CD4-positive, alpha-beta T cell treated with Interferon gamma for 1 hour (primary cell): ENCODE measurements around the gene PLEKHG4B.

ENCODE experiments used
- DNase-seq: peaks from one replicate; pipeline ENCODE4 v3.0.0-alpha.2; 2020

Gene PLEKHG4B

DNA sequence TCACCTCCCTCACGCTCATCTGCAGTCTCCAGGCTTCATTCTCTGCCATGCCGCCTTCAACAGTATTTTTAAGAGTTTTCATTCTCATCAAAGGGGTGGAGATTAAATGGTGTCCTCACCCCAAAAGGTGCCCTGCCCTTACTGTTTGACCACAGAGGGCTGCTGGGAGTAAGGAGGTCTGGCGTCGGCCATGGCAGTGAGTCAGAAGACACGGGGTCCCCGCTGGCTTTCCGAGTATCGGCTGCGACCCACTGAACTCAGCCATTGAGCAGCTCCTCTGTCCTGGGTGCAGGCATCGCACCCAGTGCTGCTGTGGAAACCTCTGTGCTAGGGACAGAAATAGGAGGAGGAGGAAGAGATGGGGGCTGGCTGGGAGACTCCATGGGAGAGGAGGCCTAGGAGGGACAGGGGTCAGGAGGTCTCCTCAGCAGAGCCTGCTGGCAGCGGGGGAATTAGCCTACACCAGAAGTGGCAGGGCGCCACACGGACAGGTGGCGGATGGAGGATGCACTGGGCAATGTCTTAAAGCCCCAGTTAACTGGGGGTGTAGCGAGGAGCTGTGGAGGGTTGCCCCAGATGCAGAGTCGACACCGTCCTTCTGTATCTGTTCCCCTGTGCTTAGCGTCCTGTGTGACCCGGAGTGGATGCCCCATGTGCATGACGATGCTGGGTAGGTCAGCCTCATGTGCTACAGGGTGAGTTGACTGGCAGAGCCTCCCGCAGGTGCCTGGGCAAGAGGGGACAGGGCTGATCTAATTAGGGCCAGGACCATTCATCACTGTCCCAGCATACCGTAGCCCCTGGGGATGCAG, 15.4 kb upstream of the PLEKHG4B start:
- no peak for DNase-seq

DNA sequence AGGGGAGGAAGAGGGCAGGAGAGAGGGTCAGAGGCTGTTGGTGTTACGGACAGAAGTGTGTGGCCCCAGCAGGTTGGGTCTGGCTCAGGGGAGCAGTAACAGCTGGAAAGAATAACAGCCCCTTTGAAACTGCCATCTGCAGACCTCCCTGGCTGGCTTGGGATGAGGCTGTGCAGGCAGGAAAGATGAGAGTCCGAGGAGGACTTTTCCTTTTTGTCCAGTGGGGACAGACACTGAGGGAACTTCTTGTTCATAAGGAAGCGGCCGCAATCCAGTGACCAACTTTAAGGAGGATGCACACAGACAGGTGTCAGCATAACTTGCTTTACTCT, 14.8 kb upstream of the PLEKHG4B start:
- DNase-seq = no peak

DNA sequence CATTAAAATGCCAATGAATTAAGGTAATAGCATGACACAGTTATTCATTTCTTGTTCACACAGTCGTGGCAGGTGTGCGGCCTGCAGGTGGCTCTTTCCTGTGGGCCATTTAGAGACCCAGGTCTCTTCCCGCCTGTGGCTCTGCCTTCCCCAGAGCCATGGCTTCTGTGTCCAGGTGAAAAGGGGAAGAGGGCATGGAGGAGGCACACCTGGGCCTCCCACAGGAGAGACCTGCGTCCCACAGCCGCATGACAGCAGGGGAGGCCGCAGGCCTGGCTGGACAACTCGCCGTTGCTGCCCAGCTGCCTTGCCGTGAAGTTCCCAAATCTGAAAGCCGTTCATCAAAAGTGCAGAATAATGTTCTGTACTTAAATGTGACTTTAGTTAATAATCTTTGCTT, 14.4 kb upstream of the PLEKHG4B start:
- DNase-seq = no peak

DNA sequence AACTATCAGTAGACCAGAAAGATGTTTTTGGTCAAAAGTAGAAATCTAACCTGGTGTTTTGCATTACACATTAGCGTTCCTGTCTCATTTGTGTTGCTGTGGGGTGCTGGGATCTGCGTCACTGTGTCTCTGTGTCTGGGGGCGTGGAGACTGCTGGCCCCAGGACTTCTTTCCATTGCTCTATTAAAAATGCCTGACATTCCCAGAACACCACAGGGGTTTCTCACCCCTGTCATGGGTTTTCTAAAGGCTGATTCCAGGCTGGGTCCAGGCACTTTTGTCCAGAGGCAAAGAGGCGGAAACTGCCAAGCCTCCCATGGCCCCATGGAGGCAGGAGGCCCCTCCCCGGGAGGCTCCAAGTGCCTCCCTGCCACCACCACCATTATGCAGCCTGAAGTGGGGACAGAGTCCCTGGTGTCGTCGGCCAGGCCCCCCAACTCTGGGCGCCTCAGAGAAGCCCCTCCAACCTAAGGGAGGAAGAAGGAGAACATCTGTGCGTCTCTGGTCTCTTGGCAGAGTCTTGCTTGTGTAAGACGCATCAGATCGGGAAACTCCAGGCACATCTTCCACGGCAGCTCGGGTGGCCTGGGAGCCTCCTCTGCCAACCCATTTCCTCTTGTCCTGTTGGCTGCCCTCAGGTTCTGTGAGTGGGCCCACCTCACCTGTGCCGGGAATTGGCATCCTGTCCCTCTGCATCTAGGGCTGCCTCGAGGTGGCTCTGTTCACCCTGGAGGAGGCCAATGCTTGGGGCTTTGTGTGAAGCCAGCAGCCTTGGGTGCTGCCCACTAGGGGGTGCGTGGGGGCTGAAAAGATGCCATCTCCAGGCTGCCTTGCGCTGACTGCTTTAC, 13.8 kb upstream of the PLEKHG4B start:
- DNase-seq = no peak

DNA sequence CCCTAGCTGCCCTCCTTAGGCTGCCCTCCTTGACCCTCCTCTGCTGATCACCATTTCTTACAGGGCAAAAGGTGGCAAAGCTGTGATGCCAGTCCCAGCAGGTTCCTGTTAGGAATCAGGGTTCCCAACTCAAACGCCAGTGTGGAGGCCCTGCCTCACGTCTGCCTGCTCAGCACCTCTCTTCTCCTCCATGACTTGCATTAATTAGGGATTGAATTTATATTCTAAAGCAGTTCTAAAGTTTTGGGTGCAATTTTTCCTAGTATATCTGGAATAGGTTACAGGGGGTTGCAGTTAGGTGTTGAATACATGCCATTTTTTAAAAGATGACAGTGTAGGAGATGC, 13.2 kb upstream of the PLEKHG4B start:
- no peak for DNase-seq

DNA sequence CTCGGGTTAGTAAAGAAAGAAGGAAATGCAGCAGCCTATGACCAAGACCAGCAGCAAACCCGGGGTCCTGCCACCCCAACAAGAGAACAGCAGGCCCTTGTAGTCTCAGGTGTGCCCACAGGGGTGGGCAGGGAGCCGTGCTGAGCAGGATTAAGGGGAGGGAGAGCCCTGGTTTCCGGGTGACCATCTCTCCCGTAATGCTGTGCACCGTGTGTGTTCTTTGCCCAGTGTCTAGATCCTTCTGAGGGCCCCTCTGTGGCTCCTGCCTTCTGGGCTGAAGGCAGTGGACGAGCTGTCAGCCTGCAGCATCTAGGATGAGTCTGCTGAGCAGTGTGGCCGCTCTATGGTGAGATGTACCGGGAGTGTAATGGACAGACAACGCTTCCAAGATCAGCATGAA, 12.7 kb upstream of the PLEKHG4B start:
- no peak for DNase-seq

DNA sequence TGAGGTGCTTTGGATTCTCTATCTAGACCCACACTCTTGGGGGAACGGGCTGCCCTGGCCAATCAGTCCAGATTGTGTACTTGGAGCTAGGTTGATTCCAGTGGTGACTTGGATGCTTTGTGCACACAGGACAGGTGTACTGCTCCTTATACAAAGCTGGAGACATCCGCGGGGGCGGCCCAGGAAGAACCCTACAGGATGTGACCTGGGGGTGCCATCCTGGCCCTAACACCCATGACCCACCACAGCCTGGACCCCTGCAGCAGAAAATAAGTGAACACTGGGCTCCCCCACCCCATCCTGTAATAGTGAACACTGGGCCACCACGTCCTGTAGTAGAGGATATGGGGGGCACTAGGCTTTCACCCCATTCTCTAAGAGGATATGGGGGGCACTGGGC, 12.1 kb upstream of the PLEKHG4B start:
- DNase-seq = no peak

DNA sequence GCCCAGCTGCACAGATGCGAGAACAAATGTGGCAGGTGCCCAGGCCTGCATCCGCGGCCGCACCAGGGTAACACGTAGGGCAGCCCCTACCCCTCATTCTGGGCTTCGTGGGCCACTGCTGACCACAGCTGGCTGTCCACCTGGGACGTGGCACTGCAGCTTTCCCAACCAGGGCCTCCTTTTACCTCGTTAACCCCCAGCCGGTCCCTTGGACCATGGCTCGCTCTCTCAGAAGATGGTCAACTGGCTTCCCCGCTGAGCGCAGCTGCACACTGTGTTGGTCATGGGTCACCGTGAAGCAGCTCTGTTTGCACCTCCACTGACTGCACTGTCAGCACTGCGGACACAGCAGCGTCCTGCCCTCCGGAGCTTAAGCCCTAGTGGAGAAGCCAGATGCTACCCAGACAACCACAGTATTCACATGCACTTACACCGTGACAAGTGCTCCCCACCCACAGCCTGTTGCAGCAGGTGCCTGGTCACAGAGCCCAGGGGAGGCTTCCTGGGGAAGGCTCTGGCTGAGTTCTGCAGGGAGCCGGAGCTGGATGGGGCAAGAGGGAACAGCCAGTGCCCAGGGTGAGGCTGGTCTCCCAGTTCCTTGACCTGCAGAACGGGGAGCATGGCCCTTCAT, 10.5 kb upstream of the PLEKHG4B start:
- DNase-seq = no peak

DNA sequence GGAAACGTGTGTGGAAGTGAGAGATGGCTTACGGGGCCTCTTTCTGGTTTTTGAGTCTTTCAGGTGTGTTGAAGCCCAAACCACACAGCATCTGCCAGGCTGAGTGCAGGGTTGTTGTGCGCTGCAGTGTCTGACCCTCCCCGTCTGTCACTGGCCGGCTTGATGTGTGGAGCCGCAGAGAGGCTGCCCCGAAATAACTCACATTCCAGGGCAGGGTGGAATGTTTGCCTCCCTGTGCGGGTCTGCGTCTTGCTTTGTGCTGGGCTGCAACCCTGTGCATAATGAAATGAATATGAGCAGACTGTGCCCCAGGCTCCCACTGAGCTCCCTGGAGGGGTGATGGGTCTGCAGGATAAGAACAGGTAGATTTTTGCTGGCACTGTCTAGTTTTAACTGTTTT, 9.9 kb upstream of the PLEKHG4B start:
- DNase-seq = no peak

DNA sequence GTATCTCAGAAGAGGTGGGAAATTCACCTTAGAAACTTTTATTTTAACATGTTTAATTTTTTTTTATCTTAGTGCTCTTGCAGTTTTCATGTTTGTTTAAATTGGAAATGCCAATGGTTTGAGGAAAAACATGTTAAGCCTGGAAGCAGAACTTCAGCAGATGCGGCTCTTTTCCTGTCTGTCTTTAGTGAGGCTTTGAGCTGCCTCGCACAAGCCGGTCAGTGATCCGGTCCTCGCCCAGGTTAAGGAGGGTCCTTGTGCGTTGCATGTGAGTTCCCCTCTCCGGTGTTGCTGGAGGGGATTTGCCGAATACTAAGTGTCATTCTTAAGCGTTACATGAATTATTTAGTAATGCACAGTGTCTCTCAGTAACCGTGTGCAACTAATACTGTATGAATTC, 9.4 kb upstream of the PLEKHG4B start:
- DNase-seq = no peak

DNA sequence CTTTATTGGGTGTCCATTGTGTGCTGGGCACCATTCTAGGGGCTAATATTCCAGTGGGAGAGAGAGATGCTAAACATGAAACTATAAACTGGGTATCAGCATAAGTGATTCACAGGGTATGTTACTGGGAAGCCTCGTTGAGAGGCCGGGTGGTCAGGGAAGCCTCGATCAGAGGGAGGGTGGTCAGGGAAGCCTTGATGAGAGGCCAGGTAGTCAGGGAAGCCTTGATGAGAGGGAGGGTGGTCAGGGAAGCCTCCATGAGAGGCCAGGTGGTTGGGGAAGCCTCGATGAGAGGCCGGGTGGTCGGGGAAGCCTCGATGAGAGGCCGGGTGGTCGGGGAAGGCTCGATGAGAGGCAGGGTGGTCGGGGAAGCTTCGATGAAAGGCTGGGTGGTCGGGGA, 8.9 kb upstream of the PLEKHG4B start:
- DNase-seq = no peak

DNA sequence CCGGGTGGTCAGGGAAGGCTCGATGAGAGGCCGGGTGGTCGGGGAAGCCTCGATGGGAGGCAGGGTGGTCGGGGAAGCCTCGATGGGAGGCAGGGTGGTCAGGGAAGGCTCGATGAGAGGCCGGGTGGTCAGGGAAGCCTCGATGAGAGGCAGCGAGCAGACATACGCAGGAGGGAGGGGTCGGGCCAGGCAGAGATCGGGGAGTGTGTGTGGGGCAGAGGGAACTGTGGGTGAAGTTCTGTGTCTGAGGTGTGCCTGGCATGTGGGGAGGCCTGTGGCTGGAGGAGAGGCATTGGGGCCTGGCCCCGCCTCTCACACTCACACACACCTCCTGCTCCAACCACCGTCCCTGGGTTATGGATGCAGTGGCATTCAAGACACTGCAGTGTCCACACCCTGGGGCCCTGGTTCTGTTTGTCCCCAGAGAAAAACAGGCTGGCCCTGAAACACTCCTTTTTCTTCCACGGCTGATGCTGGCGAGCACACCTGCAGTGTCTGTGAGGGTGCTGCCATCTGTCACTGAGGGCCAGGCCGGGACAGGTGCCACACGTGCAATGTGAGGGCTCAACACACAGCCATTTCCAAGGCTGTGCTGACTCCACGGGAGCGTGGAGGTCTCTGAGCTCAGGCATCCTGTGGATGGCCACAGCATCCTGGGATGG, 6.5 kb upstream of the PLEKHG4B start:
- no peak for DNase-seq

DNA sequence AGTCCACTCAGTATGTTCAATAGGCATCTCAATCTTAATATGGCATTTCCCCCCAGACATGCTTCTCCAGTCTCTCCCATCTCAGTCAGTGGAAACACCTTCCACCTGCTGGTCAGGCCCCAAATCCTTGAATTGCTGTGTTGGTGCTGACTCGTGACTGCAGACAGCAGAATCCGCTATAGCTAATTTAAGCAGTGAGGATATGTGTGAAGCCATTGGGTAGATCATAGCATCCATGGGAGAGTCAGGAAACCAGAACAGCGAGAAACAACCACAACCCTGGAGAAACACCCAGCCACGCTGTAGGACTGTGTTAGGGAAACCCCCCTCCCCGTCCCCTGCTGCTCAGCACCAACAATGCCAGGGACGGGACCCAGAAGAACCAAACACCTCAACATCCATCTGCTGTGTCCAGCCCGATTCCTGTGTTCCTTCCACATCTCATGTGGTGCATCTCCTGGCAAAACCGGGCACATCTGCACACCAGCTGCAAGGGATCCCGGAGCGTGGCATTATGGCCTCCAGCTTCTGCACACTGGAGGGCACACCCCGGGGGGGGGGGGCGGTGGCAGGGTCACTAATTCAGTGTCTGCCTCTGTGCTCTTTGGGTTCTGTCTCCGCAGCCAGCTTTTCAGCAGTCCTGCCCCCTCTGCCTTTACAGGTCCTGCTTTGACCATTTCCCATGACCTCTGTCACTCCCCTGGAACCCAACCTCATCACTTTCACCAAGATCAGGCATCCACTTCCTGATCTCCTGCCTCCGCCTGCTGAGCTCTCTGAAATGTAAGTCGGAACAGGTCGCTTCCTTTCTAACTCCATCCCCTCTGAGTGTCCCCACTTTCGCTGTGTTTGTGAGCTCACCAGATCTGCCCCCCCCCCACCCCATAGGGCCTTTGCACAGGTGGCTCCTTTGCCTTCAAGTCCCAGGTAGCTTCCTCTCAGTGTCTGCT, 2.4 kb upstream of the PLEKHG4B start:
- no peak for DNase-seq

DNA sequence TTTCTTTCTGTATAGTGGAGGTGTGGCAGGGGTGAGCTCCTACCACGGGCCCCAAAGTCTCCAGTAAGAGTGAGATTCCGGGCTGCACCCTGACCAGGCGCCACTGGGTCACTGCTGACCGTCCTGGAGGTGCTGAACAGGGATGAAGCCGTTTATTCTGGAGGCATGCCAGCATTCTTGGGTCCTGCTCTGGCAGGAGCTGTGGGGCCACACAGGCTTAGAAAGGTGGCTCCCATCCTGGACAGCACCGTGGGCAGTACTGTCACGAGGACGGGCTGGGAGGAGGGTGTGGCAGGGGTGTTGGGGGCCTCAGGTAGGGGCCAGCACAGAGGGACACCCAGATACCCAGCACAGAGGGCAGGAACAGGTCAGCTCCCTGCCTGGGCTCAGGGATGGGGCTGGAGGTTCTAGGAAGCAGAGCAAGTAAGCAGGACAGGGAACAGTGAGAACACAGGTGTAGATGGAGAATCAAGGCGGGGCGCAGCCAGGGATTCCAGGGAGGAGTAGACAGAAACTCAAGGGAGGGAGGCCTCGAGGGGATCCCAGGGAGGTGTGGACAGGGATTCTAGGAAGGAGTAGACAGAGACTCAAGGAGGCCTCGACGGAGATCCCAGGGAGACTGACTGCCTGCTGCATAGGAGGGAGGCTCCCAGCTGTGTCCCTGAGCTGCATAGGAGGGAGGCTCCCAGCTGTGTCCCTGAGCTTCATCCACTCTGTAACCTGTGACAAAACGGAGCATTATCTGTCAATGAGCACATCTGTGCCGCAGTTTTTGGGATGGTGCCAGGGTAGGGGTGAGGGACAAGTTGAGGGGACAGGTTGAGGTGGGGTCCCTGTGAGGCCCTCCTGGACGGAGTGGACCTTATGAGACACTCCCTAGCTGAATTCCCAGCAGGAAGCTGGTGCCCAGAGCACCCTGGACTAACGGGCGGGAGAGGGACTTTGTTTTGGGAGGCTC, 1.1 kb upstream of the PLEKHG4B start:
- no peak for DNase-seq

DNA sequence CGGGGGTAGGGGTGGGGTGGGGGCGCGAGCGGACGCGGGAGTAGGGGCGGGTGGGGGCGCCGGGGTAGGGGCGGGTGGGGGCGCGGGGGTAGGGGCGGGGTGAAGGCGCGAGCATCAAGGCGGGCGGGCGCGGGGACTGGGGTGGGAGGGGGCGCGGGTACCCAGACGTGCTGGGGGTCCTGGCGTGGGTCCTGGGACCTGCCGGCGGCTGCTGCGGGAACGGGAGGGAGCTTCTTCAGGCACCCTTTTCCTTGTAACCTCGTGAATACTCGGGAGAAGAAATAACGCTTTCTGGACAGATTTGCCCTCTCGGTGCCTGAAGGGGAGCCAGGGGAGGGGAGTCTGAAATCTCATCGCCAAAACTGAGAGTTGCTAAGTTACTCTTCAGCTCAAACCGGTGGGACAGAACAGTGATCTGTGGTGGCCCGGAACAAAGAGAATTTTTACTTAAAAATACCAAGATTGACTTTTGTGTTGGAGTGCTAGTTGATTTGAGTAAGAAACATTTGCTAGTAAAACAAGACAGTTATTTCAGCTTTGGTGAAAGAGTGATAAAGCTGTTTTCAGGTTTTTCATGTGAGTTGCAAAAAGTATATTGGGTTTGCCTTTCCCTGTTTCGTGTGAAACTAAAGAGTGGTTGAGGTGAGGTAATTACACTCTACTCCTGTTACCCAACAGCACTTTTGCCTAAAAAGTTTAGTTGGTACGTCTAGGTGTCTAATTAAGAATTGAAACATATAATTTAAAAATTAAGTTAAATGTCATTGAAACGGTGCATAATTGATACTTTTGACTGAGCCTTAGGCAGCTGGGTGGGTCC, 643 bp downstream of the PLEKHG4B start:
- DNase-seq = no peak

DNA sequence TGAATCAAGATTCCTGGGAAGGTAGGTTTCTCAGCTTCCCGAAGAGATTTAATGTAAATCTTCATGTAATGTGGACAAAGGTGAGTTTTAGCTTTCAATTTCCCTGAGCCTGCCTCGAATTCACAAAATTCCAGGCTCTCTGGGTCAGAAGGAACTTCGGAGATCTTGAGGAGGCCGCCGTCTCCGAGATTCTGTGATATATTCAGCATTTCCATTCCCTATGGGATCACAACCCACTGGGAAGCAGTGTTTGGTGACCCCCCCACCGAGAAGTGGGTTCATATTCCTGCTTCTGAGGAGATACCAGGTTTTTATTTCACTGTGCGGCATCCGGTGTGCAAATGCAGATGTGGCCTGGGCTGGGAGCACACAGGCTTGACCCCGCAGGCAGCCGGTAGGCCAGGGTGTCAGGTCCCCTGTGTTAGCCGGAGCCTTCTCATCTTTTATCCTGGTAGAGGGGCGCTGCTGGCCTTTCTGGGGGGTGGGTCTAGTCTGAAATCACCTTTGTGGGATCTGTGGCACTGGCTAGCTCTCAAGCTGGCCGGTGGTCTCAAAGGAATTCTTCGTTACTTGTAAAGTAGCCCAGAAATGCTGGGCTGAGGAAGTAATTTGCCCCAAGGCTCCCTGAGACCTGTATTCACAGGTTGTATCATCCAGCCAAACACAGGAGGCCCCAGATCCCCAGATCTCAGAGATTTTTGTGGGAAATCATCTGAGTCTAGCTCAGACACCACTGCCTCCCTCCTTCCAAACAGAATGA, 1.4 kb downstream of the PLEKHG4B start:
- DNase-seq = no peak

DNA sequence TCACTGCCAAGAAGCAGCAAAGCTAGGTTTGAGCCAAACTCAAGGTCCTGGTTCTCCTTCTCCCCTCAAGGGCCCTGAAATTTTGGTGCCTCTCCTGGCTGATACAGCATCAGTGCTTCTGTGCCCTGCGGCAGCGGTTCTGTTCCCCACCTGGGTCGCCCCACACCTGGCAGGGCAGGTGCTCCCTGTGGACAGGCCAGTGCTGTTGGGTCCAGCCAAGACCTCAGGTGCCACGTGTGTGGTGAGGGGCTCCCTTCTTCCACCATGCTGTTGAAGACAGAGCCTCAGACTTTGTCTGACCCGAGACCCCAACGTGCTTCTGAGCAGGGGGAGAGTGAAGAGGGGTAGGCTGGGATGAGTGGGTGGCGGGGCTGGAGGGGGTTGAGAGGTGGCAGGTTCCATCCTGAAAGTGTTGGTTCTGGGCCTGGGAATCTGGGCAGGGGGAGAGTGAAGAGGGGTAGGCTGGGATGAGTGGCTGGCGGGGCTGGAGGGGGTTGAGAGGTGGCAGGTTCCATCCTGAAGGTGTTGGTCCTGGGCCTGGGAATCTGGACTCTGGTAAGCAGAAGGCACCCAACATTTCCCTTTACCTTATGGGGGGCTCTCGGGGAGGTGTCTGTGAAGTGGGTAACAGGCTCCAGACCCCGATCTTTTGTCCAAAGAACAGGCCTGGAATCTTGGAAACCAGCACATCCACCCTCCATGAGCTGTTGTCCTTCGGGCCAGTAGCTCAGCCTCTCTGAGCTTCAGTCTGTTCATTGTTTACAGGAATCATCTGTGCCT, 2.3 kb downstream of the PLEKHG4B start:
- no peak for DNase-seq

DNA sequence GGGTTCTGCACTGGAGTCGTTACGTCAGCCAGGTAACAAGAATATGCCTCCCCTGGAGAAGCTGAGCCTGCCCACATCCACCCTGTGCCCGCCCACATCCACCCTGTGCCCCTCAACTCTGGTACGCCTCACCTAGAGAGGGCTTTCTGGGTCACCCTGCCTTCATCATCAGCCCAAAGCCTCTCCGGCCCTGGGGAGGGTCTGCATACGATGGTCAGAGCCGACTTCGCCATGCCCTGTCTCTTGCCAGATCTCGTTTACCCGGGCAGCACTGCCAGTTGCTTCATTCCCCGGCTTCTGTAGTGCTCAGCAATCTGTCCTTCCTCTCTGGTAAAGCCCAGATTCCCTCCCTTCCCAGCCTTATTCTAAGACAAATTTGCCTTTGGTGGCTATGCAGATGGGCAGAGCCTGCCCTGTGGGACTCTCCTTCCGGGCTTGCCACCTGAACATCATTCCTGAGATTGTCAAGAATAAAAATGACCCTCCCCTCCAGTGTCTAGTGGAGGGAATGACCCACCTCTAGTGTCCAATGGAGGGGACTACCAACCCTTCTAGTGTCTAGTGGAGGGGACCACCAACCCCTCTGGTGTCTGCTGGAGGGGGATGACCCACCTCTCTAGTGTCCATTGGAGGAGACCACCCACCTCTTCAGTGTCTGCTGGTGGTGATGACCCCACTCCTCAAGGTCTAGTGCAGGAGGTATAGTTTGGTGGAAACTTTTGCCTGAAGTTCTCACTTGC, 3.4 kb downstream of the PLEKHG4B start:
- no peak for DNase-seq
